ENCODE results near the gene KRTAP12-2. TPM values are rescaled to one million over a fixed set of nuclear protein-coding genes. Genes with fewer than 3 reads are reported as not detected.
A peak's percentile ranks its signal among the peaks of the same experiment; 100 is the strongest.
"Not testable (repeated sequence)": the region's sequence is repeated elsewhere in the genome, so short reads cannot be mapped to it uniquely, and the experiment has no call there.

KRTAP12-2 gene
- total and polyA plus RNA-seq, 10 donors, result not detected

- intact Hi-C loops (cut with DNase I; ENCODE audit: low total_unique reads), result no loop called here
- no peak for DNase-seq
- Histone ChIP-seq H3K9me3 (peaks cover 0 to 32% (median 15%) of the 10 kb centered on the region in 8 donors), H3K4me3 (no peak overlapping the region), H3K36me3 (no peaks in the 10 kb centered on the region), H3K4me1 (no peaks in the 10 kb centered on the region), H3K27me3 (replicated peaks in 1 of 7) (peaks cover 0 to 9% (median 0%) of the 10 kb centered on the region in 7 donors), H3K27ac (no peak overlapping the region)
- TF ChIP-seq POLR2A (IDR thresholded peaks at IDR 0.05), result no peak
- no peak for TF ChIP-seq POLR2AphosphoS5 (IDR thresholded peaks at IDR 0.05)
- no peak for TF ChIP-seq CTCF (IDR thresholded peaks at IDR 0.05 in 8 of 11, conservative IDR thresholded peaks at IDR 0.05 in 3 of 11)
- WGBS, 5 donors, result 87 to 93% (median 90%) methylated on average over 5 of the region's 5 CpGs
Observed at GRCh38 chr21:44664691-44665090, 2.0 kb downstream of the KRTAP12-2 start.

- H3K27ac ChIP-seq; intact Hi-C loops (cut with DNase I; ENCODE audit: low total_unique reads); H3K4me3 ChIP-seq; H3K36me3 ChIP-seq; DNase-seq: not testable (repeated sequence)
- peaks cover 0 to 21% (median 6%) of the 10 kb centered on the region in 6 donors for H3K4me1 ChIP-seq
- H3K27me3 ChIP-seq (replicated peaks in 1 of 7), result peaks cover 0 to 20% (median 0%) of the 10 kb centered on the region in 7 donors
- H3K9me3 ChIP-seq, result peaks cover 0 to 31% (median 19%) of the 10 kb centered on the region in 8 donors
- WGBS, 5 donors, result 57 to 76% (median 62%) methylated on average over 7 of the region's 7 CpGs
Observed at GRCh38 chr21:44661567-44661966, 5.2 kb downstream of the KRTAP12-2 start.

- intact Hi-C loops (cut with DNase I; ENCODE audit: low total_unique reads), result no loop called here
Observed at GRCh38 chr21:44658913-44659595, 7.7 kb downstream of the KRTAP12-2 start.

GRCh38 chr21:44658541-44658910 is 8.2 kb downstream of the KRTAP12-2 start:
- DNase-seq, result no peak
- Histone ChIP-seq H3K9me3 (peaks cover 0 to 30% (median 21%) of the 10 kb centered on the region in 8 donors), H3K4me3 (no peak overlapping the region), H3K36me3 (no peaks in the 10 kb centered on the region), H3K27ac (peak overlapping the region; percentile 2 to 90 (median 72)), H3K27me3 (replicated peaks in 1 of 7) (peaks cover 0 to 29% (median 0%) of the 10 kb centered on the region in 7 donors), H3K4me1 (peaks cover 0 to 21% (median 6%) of the 10 kb centered on the region in 6 donors)
- intact Hi-C loops (cut with DNase I; ENCODE audit: low total_unique reads), result no loop called here
- 67 to 84% (median 72%) methylated on average over 5 of the region's 5 CpGs for WGBS, 5 donors
- TF ChIP-seq POLR2A (IDR thresholded peaks at IDR 0.05), result no peak
- TF ChIP-seq POLR2AphosphoS5 (IDR thresholded peaks at IDR 0.05), result no peak
- TF ChIP-seq CTCF (IDR thresholded peaks at IDR 0.05 in 8 of 11, conservative IDR thresholded peaks at IDR 0.05 in 3 of 11), result no peak

More at GRCh38 chr21:44658913-44659595, 7.7 kb downstream of the KRTAP12-2 start:
- no peak for DNase-seq
- Histone ChIP-seq H3K27me3 (replicated peaks in 1 of 7) (peaks cover 0 to 23% (median 0%) of the 10 kb centered on the region in 7 donors), H3K4me3 (no peak overlapping the region), H3K4me1 (peaks cover 0 to 21% (median 6%) of the 10 kb centered on the region in 6 donors), H3K27ac (peak overlapping the region in 7 of 8 donors; percentile 2 to 90 (median 76)), H3K36me3 (no peaks in the 10 kb centered on the region), H3K9me3 (peaks cover 0 to 35% (median 26%) of the 10 kb centered on the region in 8 donors)
- TF ChIP-seq POLR2AphosphoS5 (IDR thresholded peaks at IDR 0.05), result peak in 1 of 3 donors; percentile 11
- TF ChIP-seq POLR2A (IDR thresholded peaks at IDR 0.05), result no peak
- TF ChIP-seq CTCF (IDR thresholded peaks at IDR 0.05 in 8 of 11, conservative IDR thresholded peaks at IDR 0.05 in 3 of 11), result no peak
- 51 to 65% (median 56%) methylated on average over 11 of the region's 11 CpGs for WGBS, 5 donors
